ENCODE data around the gene RTN4IP1.
A peak's percentile ranks its signal among the peaks of the same experiment; 100 is the strongest.

RTN4IP1 gene

DNA sequence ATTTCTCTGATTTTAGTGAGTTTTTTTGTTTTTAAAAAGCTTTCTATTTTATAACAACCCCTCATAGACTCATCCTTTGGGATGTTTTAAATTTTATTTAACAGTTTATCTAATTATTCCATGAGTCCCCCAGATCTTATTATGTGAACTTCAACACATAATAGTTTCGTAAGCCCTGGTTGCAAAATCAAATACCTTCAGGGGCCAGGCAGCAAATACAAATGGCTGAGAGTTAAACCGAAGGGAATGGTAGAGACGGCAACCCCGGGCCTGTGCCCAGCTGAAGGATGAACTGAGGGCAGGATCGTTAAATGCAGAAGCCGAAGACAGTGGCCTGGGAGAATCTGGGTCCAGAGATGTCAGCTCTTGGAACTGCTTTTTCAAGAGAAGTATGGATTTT, 88.4 kb downstream of the RTN4IP1 start:
- DNase-seq = no peak

DNA sequence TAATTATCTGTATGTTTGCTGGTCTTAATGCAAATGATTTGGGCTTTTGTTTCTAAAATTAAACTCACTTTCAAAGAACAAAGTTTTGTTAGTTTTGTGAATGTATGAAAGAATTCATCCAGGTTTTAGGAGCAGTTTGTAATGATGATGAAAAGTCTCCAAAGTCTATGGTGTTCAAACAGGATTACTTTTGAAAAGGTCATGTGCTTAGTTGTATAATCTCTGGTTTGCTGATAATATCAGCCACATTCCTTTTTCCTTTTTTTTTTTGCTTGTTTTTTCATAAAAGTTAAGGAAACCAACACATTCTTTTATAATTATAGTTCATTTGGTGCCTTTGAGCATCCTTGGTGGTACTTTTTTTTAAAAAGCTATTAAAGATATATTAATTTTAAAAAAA, 88.9 kb downstream of the RTN4IP1 start:
- no peak for DNase-seq

DNA sequence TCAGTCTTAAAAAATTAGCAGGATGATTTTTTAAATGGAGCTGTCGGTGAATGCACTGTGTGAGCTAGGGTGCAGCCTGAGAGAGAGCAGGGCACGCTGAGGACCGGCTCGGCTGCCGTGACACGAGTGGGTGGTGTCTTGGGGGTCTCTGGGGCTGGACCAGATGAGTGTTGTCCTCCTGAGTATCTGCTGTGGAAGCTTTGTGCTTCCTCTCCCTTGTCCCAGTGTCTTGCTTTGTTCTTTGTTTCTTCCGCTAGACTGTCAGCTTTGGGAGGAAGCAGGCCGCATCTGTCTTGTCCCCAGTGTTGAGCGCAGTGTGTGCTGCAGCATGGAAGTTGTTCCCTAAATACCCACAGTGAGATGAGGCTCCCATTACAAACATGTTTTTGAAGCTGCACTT, 89.4 kb downstream of the RTN4IP1 start:
- no peak for DNase-seq

DNA sequence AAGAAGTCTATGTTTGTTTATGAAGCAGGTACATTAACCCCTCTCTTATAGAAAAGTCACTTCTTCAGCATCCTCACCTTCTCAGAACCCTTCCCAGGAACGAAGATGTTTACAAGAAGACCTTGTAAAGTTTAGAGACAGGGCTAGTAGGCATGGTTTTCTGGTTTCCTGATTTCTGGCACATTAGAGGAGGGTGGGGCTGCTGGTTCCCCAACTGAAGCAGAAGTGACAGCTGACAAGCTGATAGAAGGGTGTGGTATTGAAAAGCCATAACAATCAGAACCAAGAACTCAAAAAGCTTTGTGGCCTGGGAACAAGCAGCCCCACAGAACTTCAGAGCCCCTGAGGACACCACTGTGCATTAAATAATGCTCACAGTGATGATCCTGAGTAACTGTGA, 91.2 kb downstream of the RTN4IP1 start:
- peak; percentile 47 for DNase-seq

DNA sequence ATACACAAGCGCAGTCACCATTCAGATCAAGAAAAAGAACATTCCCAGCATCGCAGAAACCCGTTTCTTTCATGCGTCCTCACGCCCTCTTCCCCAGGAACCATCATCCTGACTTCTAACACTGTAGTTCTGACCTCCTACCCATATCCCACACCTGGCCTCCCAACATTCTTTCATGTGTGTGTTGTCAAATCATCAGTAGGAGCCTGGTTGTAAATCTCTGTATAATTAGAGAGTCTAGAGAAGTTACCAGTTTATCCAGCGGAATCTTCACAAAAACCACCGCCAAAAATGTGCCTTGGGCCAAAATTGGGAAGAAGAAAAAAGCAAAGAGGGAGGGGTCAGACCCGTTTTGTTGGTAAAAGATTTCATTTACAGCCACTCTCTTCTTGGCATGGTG, 91.6 kb downstream of the RTN4IP1 start:
- DNase-seq = no peak

DNA sequence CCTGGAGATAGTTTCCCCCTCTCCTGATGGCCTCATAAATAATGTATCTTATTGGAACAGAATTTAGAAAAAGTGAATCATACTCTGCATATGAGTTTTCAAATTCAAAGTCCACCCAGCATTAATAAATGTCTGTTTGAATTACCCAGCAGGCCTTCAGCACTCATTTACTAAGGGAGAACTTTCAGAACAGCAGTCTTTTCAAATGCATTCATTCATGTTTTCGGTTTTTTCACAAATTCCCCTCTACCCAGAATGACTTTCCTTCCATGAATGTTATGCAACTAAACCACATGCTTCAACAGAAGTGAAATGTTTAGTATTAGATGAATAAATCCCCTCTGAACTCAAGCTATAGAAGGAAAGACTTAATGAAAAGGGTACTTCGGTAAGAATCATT, 92.4 kb downstream of the RTN4IP1 start:
- DNase-seq = no peak

DNA sequence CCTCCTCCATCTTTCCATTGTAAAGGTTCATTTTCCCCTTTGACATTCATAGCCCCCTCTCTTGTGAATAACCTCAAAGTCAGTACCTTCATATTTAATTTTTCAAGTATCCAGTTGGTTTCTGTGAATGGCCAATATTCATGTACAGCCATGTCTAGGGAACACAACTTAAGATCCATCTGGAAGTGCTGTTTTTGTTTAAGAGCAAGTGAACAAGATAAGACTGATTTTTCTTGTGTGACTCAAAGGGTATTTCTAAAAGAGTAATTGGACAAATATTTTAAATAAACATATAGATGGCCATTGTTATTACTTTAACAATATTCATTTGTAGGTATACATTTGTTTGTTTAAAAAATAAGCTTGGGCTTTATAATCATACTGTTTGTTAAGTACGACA, 92.9 kb downstream of the RTN4IP1 start:
- no peak for DNase-seq

DNA sequence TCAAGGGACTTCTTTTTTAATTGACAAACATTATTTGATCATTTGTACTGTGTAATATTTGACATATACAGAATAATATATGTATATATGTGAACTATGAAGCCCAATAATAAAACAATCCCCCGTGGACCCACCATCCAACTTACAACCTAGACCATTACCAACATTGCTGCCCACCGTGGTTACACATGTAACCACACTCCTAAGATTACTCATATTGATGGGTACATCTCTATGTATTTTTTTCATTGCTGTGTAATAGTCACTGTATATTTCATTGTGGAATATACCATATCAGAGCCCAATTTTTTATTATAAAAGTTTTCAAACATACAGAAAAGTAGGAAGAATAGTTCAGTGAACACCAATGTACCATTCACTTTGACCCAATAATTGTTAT, 94.3 kb downstream of the RTN4IP1 start:
- no peak for DNase-seq

DNA sequence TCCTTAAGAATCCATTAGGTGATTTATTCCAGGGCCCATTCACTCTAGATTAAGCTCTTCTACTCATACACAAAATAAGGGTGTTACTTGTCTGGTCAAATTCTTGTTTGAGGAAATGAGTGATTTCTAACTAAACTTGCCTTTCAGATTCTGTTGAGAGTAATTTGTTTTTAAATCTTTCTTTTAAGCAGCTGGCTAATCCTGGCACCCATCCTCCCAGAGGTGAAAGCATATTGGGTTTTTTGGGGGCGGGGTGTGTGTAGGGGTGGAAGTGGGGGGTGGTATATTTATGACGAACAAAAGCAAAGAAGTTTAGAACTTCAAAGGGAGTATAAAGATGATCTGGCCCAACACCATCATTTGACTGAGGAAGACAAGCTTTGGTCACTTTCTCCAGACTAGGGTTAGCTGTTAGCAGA, 94.7 kb downstream of the RTN4IP1 start:
- DNase-seq = no peak

DNA sequence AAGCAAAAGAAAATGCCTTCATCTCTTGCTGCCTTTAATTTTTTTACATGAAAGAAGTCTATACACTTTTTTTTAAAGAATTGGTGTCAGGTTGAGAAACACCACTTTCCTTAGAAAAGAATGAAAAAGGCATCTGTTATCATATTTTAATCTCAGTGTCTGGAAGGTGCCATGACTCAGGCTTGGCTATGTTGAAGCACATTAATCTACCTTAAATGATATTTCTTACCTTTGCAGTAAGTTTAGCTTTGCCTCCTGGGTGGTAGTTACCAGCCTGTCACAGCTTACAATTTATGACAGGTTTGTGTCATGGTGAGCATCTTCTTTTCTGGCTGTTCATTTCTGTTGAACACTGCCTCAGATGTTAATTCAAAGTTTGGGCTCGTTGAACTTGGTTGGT, 95.3 kb downstream of the RTN4IP1 start:
- no peak for DNase-seq

DNA sequence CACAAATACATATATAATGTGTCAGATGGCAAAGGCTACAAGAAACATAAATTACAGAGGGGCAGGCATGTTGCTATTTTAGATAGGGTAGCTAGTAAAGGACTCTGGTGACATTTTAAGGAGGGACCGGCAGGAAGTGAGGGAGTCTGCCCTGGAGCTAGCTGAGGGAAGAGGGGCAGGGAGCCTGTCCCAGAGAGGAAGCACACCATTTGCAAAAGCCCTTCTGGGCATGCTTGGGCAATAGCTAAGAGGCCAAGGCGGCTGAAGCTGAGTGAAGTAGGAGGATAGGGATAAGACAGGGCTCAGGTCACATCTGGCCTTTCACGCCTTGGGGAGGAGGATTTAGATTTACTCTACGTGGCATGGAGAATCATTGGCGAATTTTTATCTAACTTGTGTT, 96.2 kb downstream of the RTN4IP1 start:
- no peak for DNase-seq

DNA sequence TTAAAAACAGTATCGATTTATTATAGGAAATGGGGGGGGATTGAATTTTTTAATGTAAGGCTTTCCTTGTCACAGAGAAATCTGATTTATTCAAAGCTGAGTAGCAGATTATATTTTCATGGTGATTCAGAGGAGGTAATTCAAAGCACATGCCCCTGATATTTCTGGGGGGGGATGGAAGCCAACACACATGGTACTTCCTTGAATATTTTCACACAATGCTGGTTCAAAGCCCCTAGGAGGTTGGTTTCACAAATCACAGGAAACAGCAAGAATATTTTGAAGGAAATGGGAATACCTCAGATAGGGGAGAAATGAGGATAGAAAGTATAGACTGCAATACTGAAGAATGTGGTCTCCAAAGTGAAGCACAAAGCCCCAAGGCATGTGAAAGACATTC, 98.8 kb downstream of the RTN4IP1 start:
- no peak for DNase-seq

DNA sequence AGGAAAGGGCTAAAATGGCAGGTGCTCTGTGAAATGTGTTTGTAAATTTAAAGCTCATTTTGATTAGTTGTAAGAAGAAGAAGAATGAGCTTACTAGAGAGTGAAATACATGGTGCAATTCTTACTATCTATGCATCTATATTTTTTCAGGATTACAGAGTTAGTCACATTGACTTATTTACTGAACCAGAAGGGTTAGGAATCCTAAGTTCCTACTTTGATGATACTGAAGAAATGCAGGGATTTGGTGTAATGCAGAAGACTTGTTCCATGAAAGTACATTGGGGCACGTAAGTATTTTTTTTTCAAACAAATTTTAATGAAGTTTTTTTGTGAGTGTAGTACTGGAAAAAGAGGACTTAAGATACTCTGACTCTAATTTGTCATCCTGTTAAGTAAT, 99.3 kb downstream of the RTN4IP1 start:
- DNase-seq = no peak

DNA sequence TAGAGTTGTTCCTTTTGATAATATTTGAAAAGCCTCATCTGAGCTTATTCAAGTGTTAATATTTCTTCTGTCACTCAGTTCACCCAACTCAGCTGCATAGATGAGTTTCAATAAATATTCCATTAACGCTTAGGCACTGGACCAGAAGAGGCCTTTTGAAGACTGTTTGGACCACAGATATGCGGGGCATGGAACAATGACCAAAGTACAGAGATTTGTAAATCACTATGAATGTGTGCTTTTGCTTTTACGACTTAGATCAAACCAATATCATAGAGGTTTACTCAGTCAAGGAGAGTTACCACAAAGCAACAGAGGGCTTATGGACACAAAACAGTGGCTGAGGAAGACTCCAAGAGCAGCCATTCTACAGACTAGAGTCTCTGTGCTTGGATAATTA, 99.9 kb downstream of the RTN4IP1 start:
- no peak for DNase-seq

DNA sequence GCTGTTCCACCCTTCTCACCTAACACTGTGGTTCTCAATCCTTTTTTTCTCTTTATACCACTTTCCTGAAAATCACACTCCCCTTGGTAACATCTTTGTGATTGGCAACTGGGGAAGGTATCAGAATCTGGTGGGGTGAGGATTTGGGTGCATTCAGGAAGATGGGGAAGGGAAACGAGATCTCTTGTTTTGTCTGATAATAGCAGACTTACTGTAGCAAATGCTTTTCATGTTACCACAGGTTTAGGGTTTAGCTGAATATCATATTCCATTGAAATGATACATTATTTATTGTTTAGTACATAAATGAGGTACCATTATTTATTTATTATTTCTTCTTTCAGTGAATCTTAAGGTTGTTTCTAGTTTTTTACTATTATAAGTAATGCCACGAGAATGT, 100.8 kb downstream of the RTN4IP1 start:
- no peak for DNase-seq

DNA sequence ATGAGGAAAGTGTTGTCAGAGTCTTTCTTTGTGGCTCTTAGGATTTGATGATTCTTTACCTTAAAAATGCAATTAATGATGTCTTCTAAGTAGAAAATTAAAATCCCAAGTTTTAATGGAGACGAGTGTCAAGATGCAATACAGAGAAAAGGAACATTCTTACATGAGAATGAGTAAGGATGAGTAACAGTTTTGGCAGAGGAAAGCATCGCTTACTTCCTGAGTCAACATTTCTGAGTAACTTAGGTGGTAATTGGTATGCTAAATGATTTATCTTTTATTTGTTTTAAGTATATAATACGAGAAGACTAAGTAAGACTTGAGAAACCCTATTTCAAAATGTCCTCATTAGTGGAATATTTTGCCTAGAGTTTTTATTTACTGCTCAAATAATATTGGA, 101.3 kb downstream of the RTN4IP1 start:
- no peak for DNase-seq

DNA sequence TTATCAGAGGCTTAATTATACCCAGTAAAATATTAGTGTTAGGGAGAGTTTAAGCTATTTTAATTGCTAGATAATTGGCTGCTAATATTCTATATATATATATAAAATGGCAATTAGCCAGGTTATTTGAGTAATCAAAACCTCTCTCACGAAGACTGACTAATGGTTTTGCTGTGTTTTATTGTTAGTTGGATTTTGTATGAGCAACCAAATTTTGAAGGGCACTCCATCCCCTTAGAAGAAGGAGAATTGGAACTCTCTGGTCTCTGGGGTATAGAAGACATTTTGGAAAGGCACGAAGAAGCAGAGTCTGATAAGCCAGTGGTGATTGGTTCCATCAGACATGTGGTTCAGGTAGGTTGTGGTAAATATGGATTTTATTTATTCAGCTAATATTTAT, 102.2 kb downstream of the RTN4IP1 start:
- no peak for DNase-seq

DNA sequence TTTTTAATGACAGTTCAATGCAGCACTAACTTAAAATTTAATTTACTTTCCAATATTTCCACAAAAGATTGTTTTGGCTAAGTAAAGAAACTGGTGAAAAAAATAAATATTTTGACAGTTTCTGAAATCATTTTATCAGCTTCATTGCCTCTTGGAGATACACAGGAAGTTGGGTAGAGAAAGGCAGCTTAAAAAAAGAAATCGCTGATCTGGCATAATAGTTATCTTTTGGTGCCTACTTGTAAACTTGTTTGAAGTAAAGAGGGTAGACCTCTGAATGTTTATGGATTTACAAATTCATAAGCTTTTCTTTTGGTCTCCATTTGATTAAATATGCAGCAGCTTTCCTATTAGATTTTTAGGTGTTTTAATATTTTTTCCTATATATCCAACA, 103.4 kb downstream of the RTN4IP1 start:
- DNase-seq = no peak

DNA sequence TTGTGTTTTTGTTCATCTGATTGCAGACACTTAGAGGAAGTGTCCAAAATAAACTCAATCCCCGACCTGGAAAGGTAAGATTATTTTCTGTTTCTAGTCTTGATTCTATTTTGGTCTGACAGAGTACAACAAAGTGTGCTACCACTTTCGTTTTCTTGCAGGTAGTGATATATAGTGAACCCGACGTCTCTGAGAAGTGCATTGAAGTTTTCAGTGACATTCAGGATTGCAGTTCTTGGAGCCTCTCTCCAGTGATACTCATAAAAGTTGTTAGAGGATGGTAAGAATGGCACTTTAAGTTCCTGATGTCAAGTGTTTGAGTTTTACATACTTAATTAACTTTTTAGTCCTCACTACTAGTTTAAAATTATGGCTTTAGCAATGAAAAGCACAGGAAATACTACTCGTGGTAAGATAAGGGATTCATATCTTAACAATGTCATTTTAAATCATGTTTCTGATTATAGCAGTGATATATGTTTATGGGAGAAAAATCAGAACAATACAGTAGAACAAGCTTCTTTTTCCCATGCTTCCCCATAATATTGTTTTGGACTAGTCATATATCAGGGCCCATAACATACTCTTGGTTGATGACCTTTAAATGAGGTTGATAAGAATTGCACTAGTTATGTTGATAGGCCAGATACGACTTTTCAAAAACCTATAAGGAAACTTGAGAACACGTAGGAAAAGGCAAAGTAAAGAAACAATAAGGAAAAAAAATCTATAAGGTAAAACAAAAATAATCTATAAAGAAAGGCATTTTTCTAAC, 104.0 kb downstream of the RTN4IP1 start:
- no peak for DNase-seq

DNA sequence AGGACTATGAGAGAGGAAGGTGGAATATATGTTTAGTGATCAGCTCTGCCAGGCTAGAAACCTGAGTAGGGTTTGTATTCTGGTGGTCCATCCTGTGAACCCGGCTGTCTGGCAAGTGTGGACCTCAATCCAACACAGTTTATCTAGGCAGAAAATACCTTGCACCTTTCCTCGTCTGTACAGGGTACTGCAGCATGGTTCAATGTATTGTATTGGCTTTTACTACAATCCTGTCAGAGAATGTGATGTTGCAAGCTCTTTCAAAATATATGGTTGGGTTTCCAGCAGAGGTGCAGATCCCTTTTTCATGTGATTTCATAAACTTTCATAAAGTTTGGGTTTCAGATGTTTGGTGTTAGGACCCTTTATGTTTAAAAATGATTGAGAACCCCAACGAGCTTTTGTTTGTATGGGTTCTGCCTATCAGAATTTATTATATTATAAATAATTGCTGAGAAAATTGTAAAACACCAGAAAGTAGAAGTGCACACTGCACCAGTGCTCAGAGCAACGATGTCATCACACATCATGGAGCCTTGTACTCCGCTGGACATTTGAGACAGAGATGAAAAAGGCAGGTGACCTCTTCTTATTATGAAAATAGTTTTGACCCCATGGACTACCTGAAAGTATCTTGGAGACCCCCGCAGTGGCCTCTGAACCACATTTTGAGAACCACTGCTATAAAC, 106.6 kb downstream of the RTN4IP1 start:
- DNase-seq = no peak

All from hematopoietic multipotent progenitor cell treated with erythropoietin and hydrocortisone succinate and interleukin-3 and kit ligand, for 6 days (in vitro differentiated cells).